CD4-positive, alpha-beta T cell treated with Interleukin-4 for 4 hours (primary cell): ENCODE data around the gene EPHB1.
"Not testable (repeated sequence)": the region's sequence is repeated elsewhere in the genome, so short reads cannot be mapped to it uniquely, and the experiment has no call there.

Source experiments
- DNase-seq: peaks from one replicate; pipeline ENCODE4 v3.0.0-alpha.2; 2020

Gene EPHB1

DNA sequence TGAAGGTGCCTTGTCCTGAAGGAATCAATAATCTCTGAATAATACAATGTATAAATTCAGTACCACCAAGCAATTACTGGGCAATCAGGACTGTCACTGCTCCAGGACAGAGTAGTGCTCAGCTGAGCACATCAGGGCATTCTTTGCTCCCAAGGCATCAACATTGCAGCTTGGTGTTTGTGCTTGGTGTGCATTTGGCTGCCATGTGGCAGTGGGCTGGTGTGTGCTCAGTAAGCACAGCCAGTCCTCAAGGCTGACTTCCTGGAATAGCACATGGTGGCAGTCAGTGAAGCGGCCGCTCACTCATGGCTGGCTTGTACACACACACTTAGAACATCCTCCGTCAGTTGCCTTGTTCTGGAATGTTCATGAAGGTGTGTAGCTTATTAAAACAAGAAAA is 217.0 kb downstream of the EPHB1 start:
- DNase-seq: no peak

DNA sequence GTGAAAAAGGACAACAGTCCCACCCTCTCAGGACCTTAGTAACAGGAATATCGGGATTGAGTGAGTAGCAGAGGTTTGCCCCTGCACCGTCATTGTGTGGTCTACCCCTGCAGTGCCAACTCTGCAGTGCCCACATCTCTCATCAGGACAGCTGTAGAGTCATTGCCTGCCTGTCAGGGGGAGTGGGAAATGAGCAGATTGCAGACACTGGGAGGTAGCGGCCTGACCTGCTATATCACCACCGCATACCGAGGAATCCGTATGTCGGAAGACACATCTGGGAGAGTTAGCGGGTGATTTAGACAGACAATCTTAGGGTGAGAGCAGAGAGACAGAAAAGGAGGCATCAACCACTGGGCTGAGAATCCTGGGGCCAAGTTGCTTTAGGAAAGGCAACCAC is 218.1 kb downstream of the EPHB1 start:
- DNase-seq: no peak

DNA sequence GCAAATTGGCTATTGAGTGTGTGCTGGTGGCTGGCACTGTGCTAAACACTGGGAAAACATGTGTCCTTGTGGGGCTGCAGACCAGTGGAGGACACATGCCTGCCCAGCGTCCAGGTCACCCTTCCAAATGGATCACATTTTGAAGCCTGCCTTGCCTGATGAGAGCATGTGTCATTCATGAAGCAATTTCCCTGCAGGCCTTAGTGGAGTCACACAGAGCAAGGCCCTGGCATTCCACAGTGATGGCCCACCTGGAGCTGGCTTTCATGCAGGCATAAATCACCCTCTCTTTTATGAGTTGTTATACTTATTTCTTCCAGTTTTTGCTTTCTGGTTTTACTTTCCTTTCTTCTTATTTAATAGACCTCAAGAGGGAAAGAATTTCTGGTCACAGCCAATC is 219.5 kb downstream of the EPHB1 start:
- DNase-seq: no peak

DNA sequence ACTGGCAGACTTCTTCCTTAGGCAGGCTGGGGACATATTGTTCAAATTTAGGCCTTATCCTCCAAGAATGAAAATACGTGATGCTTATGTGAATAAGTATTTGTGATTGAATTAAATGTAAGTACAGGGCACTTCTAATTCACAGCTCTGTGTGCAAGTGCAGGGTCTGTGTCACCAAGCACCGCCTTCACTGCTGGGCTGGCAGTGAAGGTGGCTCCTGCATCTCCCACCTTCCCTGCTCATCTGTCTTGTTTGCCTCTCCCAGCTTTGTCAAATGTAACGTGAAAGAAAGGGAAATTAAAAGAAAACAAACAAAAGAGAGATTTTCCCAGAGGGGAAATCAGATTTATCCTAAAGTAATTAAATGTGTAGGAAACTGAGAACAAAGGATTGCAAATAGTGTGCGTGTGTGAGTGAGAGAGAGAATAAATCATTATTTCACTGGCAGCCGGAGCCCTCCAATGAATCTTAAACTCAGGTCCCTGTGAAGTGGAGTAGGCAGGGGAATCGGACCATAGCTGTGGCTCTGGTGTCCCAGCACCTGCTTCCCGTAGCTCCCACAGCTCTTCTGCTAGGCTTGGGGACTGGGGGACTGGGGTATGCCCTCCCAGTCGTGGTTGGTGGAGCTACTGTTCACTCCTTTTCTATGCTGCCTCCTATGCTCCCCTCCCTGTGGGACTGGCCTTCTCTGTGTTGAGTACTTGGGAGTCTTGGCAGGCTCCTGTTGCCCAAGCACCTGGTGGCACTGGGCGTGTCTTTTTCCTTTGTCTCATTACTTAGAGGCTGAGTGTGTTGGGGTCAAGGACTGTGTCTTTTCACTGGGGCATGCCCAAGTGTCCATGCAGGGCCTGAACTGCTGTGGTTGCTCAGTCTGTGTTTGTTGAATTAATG is 222.2 kb downstream of the EPHB1 start:
- no peak for DNase-seq

DNA sequence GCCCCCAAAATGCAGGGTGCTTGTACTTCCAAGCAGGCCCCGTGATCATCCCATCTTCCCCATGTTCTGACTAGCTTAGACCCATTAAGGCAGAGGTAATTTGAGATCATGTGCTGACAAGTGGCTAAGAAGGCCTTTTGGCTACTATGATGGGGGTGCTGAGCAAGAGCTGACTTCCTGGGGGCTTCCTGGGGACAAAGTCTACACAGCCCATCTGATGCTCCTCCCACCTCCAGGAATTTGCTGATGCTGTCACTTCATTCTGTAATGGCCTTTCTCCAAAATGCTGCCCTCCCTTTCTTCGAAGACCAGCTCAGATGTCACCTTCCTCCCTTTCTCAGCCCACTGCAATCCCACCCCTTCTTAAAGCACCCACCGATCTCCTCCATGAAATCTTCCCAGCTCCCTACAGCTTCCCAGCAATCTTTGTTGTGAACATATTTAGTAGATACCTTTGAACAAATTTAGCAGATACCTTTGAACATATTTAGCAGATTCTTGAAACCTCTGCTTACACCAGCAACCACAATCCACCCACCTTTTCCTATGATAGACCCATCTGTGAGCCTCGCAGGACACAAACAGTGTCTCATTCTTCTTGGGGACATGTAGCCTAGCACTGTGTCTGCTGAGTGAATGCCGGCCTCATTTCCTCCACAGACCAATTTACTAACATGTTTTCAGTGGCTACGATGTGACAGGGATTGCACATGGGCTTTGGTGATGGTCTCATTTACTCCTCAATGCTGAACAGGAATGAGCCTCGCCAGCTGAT is 223.3 kb downstream of the EPHB1 start:
- no peak for DNase-seq

DNA sequence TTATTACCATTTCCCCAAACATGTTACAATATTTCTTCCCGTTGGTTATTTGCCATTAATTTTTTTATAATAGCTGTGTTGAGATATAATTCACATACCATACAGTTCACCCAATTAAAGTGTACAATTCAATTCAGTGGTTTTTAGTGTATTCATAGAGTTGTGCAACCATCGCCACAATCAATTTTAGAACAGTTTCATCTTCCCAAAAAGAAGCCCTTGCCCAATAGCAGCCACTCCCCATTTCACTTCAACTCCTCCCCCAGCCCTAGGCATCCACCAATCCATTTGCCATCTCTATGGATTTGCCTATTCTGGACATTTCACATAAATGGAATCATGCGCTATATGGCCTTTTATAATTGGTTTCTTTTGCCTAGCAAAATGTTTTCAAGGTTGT is 225.1 kb downstream of the EPHB1 start:
- no peak for DNase-seq

DNA sequence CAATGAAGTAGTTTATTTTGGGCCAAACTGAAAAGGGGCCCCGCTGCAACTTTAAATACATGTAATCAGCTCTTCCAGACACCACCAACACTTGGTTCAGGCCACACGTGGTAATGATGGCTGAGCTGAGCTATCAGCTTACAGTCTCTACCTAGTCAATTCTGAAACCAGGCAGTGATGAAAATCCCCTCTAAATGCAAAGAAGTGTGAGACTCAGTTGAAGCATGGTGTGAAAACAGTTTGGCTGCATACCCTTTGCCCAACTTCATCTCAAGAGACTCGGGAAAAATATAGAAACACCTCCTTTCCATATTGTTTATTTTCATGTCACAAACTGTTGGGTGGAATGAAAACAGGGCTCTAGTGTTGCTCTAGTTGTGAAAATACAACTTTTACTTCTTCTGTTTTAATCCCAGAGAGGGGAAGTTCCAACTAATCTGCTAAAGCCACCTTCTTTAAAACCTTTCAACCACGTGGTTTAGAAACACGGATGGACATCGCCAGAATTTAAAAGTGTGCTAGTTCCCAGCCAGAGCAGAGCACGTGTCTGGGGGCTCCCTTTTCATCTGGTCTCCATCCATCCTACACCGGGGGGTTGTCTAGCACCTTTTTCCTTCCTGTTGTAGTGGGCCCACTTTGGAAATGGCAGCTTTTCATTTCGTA is 229.1 kb downstream of the EPHB1 start:
- no peak for DNase-seq

DNA sequence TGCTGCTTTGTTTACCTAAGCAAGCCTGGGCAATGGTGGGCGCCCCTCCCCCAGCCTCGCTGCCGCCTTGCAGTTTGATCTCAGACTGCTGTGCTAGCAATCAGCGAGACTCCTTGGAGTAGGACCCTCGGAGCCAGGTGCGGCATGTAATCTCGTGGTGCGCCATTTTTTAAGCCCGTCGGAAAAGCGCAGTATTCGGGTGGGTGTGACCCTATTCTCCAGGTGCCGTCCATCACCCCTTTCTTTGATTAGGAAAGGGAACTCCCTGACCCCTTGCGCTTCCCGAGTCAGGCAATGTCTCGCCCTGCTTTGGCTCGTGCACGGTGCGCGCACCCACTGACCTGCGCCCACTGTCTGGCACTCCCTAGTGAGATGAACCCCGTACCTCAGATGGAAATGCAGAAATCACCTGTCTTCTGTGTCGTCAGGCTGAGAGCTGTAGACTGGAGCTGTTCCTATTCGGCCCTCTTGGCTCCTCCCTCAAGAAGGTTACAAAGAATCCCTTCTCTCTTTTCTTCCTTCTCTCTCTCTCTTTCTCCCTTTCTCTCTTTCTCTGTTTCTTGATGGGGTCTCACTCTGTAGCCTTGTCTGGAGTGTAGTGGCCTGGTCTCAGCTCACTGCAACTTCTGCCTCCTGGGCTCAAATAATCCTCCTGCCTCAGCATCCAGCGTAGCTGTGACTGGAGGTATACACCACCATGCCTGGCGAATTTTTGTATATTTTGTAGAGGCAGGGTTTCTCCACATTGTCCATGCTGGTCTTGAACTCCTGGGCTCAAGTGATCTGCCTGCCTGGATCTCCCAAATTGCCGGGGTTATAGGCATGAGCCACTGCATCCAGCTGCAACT is 235.9 kb downstream of the EPHB1 start:
- DNase-seq: not testable (repeated sequence)

DNA sequence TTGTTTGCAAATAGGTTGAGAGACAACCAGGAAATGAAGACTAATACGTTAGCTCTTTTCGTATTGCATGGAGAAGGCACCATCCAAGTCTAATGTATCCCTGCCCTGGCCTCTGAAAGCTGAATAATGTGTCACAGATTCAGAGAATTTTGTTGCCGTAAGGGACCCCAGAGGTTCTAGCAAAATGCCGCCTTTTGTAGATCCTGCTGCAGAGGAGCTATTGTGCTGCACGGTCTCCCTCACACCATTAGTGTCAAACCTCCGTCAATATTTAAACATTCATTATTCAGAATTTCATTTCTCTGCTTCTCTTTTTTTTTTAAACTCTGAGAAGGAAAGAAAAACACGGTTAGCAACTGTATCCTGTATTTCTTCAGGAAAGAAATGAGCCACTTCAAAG is 238.7 kb downstream of the EPHB1 start:
- no peak for DNase-seq

DNA sequence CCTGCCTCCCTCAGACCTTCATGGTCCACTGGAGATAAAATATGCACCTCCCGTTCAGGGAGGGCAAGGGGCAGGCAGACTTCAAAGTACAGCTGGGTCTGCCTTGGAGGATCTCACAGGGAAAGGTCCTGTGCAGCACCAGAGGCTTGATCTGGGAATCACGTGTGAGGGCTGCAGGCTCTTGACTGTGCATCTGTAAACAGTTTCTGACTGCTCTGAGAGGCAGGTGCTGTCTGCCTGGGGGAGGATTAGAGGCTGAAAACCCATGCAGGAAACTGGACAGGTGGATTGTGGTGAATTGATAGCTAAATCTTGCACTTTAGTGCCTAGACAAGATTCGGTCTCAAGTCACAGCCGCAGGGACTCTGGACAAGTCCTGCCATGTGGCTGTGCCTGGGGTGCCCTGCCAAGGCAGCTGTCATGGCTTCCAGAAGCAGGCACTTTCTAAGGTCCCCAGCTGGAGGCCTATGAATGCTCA is 239.3 kb downstream of the EPHB1 start:
- DNase-seq: no peak

DNA sequence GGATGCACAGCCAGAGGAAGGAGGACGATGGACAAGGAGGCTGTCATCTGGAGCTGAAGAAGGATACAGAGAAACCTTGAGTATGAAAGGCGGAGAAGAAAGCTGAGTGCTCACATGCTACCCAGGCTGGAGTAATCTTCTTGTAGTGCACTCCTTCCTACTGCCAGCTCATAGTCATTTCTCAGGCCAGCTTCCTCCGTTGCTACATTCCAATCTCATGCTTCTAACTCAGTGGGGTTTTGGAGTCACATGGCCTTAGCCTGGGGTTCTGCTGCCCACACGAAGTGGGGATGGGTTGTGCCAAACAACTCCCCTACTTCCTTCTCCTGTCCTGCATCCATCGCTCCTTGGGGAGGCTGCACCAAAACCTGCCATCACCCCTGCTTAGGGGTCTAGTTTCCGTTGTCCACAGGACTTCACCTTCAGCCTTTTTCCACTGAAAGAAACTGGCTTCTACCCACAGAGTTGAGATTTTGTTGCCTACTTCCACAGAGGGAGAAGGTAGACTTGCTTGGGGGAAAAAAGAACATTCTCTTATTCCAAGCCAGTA is 239.9 kb downstream of the EPHB1 start:
- no peak for DNase-seq

DNA sequence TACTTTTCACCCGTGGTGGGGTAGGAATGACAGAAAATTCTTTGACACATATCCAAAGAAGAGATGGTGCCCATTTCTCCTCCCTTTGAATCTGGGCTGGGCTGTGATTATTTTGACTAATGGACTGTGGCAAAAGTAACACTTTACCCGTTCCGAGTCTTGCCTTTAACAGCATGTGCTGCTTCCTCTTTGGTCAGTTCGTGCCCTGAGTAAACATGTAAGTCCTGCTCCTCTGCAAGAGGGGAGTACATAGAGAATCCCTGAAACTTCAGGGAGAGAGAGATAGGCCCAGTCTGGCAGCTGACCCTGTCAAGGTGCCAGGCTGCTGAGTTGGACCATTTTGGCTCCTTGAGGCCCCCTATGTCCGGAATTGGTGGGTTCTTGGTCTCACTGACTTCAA is 243.1 kb downstream of the EPHB1 start:
- DNase-seq: no peak

DNA sequence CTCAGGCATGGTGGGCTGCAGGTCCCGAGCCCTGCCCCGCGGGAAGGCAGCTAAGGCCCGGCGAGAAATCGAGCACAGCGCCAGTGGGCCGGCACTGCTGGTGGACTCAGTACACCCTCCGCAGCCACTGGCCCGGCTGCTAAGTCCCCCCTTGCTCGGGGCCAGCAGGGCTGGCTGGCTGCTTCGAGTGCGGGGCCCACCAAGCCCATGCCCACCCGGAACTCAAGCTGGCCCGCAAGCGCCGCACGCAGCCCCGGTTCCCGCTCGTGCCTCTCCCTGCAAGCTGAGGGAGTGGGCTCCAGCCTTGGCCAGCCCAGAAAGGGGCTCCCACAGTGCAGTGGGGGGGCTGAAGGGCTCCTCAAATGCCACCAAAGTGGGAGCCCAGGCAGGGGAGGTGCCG is 244.5 kb downstream of the EPHB1 start:
- not testable (repeated sequence) for DNase-seq

DNA sequence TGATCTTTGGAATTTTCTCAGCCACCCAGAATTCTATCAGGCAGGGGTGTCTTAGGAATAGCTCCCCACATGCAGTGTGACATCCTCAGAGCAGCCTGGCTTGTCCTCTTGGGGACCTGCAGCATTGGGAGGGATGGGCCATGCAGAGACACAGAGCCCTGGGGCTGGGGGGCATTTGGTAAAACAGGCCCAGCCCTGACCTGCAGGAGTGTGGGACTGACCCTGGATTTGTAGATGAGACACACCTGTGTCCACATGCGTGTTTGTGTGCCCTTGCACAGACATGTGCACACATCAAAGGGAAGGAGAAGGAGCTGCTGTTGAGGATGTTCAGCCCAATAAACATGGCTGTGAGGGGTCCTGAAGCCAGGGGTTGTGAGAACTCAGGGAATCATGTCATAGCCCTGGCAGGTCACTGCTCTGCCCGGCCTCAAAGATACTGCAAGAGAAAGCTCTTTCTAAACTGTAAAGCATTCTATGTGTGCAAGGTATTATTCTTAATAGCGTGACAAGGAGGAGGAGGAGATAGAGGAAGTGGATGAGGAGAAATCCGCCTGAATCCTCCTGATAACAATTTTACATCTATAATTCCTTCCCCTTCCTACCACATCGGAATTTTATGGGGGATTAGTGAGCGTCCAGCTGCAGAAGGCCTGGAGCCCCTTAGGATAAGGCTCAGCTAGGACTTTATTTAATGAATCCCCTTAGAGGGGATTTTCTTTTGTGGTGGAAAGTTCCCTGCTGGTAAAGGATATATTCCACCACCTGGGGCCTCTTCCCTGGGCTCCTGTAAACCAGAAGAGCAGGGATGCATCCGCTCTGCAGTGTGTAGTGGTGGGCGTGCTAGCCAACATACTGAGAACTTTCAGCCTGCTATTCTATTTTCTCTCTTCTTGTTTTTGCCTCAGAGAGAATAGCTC is 245.5 kb downstream of the EPHB1 start:
- no peak for DNase-seq

DNA sequence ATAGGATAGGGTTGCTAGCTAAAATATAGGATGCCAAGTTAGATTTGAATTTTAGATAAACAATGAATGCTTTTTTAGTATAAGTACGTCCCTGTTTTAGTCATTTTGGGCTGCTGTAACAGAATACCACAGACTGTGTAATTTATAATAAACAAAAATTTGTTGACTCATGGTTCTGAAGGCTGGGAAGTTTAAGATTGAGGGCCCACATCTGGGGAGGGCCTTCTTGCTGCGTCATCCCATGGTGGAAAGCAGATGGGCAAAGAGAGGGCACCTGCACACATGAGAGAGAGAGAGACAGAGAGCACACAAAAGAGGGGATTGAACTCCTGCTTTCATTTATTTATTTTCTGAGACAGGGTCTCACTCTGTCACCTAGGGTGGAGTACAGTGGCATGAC is 246.5 kb downstream of the EPHB1 start:
- DNase-seq: no peak

DNA sequence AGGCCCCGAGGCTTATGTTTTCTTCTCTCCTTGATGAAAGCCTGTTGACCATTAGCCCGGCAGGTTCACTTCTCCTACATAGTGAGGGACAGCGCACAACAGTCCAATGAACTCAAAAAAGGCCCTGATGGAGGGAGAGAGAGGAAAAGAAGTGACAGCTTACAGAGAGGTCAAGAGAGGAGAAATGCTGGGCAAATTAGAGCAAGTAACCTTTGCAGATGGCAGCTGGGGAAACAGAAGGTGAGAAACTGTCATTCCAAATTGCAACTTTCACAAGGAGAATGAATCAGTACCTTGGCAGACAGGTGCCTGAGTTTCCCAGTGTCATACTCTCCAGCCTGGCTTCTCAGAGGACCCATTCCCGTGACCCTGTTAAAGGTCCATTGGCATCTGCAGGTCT is 252.0 kb downstream of the EPHB1 start:
- DNase-seq: no peak

DNA sequence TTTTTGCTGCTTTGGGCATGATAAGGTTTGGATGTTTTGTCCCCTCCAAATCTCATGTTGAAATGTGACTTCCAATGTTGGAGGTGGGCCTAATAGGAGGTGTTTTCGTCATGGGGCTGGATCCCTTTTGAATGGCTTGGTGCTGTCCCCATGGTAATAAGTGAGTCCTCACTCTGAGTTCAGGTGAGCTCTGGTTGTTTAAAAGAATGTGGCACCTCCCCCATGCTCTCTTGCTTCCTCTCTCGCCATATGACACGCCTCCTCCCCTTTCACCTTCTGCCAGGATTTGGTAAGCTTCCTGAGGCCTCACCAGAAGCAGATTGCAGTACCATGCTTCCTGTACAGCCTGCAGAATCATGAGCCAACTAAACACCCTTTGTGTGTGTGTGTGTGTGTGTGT is 255.5 kb downstream of the EPHB1 start:
- no peak for DNase-seq

DNA sequence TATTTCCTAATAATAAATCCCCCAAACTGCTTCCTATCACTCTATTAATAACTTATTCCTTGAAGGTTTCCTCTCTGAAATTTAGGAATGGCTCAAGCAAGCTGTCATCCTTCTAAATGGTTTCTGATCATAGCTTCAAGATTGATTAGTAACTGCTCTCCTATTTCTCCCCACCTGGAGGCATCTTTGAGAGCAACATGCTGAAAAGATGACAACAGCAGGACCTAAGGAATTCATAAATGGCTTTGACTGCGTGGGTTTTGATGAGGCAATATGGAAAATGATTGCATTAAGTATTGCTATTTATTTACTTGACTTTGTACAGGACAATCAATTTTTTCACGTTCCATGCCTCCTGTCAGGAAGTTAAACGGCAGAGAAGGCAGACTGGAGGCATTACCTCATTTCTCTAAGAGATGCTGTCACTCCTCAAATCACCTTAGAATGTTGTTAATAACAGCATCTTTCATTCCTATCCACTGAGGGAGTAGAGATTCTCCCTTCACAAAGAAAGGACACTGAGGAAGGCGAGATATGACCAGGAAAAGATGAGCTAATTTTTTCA is 256.4 kb downstream of the EPHB1 start:
- no peak for DNase-seq

DNA sequence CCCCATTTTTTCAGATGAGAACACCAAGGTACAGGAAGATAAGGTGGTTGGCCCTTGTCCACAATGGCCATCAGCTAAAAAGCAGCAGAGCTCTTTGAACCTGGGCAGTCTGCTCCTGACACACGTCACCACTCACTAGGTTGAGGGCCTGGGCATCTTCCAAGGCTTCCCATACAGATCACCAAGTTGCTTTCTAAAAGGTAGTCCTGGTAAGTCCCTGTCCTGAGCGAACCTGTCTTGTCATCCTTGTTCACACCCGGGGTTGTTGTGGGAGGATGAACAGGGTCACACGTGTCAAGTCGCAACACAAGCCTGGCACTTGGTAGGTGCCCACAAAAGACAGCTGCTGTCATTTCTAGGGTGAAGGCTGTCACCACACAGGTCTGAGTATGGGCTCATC is 260.4 kb downstream of the EPHB1 start:
- DNase-seq: no peak

DNA sequence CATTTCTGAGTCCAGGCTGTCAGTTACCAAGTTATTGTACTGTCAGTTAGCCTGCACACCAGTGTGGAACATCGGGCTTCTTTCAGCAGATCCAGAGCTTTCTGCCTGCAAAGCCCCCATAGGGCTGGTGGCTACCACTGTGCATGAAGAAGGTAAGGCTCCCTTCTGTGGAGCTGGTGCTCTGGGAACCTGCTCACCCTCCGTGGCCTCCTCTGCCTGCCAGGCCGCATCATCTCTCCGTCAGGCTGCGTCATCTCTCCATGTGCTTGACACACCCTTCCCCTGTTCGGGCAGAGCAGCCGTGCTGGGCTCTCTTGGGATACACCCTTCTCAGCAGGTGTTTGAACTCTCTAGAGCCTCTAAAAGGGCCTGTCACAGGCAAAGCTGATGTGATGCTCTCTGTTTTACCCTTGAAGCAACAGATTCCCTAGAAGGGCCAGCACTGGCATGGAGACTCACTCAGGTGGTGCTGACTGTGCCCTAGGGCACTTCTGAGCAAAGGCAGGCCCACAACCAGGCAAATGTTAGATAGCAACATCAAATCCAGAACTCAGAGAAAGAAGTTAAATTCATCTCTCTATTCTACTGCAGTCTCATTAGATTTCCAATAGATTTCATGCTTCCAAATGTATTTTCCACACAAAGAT is 261.1 kb downstream of the EPHB1 start:
- no peak for DNase-seq
